GM12864 (cell line): ENCODE data around the gene DUS2.

ENCODE experiments used
- DNase-seq: peaks from one replicate; pipeline ENCODE4 v3.0.0-alpha.2; 2011; ENCODE audit warnings: low read depth
- H3K4me3 ChIP-seq: 2 replicates; pipeline ENCODE4 v1.5.1; 2011; ENCODE audit warnings: mild to moderate bottlenecking, low read depth, low read length, control low read depth
- TF ChIP-seq, protein P1 (sequence below): IDR thresholded peaks from 2 replicates; pipeline ENCODE4 v1.5.1; 2011; ENCODE audit warnings: low read depth, mild to moderate bottlenecking, moderate library complexity, low read length, control low read depth, inconsistent platforms; ENCODE audit errors: missing control alignments

DUS2 gene

DNA sequence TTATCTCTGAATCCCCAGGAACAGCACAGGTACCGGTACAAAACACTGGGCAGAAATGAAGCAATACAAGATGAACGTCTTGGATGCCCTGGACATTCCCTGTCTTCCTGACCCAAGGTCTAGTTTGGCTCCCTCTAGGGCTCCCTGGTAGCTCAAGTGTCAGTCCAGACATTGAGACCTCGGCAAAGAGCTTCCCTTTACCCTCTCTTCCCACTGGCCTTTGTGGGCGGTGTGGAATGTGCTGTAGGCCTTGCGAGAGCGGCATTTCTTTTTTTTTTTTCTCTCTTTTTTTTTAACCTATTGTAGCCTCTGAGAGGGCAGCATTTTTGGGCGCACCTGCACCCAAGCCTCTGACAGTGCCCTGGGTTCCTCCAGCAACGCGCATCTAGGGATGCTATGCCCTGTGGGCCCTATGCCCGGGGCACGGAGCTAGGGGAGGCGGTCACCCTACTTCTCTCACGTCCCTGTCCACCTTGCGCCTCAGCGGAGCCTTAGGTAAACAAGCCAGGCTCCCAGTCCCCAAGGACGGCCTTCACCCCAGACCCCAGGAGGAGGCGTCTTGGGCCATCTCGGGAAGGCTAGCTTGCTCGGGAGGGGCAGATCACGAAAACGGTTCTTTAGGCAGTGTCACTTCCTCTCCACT lies 60.9 kb downstream of the DUS2 start:
- H3K4me3 ChIP-seq, result peak overlapping the region; percentile 79
- TF ChIP-seq, protein P1, sequence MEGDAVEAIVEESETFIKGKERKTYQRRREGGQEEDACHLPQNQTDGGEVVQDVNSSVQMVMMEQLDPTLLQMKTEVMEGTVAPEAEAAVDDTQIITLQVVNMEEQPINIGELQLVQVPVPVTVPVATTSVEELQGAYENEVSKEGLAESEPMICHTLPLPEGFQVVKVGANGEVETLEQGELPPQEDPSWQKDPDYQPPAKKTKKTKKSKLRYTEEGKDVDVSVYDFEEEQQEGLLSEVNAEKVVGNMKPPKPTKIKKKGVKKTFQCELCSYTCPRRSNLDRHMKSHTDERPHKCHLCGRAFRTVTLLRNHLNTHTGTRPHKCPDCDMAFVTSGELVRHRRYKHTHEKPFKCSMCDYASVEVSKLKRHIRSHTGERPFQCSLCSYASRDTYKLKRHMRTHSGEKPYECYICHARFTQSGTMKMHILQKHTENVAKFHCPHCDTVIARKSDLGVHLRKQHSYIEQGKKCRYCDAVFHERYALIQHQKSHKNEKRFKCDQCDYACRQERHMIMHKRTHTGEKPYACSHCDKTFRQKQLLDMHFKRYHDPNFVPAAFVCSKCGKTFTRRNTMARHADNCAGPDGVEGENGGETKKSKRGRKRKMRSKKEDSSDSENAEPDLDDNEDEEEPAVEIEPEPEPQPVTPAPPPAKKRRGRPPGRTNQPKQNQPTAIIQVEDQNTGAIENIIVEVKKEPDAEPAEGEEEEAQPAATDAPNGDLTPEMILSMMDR, result no peak
- no peak for DNase-seq

DNA sequence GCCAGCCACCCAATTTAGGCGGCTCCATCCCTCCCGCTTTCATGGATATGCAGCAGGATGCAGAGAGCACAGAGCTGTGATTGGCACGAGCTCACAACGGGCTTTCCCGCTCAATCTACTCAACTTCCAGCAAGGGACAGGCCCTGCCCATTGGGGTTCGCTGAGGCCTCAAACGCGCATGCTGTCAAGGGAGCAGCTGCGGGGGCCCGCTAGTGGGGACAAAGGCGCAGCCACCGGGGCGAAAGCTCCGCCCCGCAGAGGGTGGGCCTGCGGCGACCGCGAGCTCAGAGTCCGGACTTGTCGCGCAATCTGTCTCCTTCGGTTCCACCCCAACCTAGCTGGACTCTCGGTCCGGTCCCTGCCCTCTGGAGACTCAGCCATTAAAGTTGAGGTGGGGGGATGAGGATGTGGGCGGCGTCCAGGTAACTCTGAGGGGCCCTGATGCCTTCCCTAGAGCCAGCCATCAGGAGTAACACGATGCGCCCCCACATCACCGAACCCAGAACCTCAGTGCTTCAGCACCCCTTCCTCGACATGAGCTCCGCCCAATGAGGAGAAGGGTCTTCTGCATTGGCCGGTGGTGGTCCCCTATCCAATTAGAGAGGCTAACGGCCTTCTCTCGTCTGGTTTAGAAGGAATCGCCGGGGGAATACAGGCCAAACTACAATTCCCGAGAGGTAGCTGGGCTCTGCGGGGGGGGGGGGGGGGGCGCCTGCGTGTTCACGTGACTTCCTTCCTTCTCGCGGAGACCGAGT lies 61.6 kb downstream of the DUS2 start:
- H3K4me3 ChIP-seq, result peak overlapping the region; percentile 79
- peak; percentile 73 for DNase-seq
- TF ChIP-seq, protein P1, result no peak

DNA sequence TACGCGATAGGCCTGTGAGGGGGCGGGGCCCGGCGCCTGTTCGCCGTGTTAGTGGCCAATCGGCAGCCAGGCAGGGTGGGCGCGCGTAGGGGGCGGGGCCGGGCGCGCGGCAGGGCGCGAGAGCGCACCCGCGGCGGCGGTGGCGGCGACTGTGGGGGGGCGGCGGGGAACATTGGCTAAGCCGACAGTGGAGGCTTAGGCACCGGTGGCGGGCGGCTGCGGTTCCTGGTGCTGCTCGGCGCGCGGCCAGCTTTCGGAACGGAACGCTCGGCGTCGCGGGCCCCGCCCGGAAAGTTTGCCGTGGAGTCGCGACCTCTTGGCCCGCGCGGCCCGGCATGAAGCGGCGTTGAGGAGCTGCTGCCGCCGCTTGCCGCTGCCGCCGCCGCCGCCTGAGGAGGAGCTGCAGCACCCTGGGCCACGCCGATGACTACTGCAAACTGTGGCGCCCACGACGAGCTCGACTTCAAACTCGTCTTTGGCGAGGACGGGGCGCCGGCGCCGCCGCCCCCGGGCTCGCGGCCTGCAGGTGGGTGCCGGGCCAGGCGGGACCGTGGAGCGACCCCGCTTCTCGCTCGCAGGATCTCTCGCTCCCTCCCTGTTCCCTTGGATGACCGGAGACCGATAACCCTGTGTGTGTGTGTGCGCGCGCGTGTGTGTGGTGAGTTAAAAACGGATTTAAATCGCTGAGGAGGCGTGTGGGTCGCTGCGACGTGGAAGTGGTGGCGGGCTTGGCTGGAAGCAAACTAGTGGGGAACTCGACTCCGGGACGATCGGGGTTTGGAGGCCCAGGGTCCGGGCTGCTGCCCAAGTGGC lies 62.4 kb downstream of the DUS2 start, which contains the start of gene NFATC3:
TSS of gene NFATC3 (plus strand) at position 112 of the 813 bp plus-strand sequence. CDS start at position 424, 312 bp downstream.
- TF ChIP-seq, protein P1, result no peak
- DNase-seq, result peak; percentile 88
- H3K4me3 ChIP-seq, result peak within 1 kb of the TSS; percentile 84

DNA sequence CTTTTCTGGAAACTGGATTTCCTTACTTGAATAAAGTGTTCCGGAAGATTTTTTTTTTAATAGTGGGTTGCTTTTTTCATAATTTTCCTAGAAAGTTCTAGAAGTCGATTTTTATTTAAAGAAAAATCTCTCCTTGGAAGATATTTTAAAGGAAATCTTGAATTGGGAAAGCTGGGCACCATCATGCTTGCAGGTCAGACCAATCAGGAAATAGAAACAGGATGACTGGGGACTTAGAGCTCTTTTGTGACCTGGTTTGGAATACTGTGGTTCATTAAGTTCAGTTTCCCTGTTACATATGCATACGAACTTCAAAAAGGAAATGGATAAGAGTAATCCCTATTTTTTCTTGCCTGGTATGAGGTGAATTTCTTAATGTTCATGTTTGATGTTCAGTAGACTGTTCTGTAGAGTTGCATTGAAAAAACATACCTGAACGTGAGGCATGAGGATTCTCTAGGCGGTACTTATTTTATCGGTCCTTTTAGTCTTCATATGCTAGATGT lies 63.3 kb downstream of the DUS2 start:
- TF ChIP-seq, protein P1, result no peak
- H3K4me3 ChIP-seq, result peak overlapping the region; percentile 84
- DNase-seq, result no peak

DNA sequence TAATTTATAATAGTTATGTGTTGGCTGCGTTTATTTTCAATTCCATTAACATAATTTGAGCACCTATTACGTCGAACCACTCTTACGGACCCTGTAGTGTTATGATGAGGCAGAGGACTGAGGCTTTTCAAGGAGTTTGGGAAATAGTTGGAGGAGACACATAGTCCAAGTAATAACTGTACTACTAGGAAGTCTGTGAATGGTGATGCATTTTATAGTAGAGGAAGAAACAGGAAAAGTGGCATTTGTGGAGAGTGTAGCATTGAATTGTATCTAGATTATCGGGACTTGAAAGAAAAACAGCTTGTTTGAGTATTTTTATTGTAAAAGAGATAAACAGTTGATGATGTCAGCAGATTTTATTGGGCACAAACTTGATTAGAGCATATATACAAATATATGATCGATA lies 63.8 kb downstream of the DUS2 start:
- DNase-seq, result no peak
- TF ChIP-seq, protein P1, result no peak
- peak overlapping the region; percentile 84 for H3K4me3 ChIP-seq

DNA sequence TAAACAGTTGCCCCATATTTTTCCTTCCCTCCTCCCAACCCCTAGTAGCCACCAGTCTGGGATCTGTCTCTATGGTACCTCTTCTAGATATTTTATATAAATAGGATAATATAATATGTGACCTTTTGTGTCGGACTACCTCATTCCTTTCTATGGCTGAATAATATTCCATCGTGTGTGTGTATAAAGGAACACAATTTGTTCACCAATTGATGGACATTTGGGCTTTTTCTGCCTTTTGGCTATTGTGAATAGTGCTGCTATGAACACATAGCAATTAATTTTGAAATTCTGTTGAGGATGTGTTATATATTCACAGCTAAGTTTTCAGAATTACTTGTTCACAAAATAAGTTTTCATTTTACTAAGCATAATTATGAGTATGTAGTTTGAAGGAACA lies 64.6 kb downstream of the DUS2 start:
- DNase-seq, result no peak
- peak overlapping the region; percentile 29; the same call in 1 of the 2 replicates for H3K4me3 ChIP-seq
- TF ChIP-seq, protein P1, result no peak
